Adipocyte (in vitro differentiated cells): ENCODE data around the gene ECSCR.

Source experiments
- DNase-seq: peaks from one replicate; pipeline ENCODE4 v3.0.0-alpha.2; 2015; ENCODE audit warnings: low read depth
- H3K27me3 ChIP-seq: replicated peaks from 2 replicates; pipeline ENCODE4 v1.7.0; 2013; ENCODE audit warnings: mild to moderate bottlenecking, low read length, moderate library complexity; ENCODE audit not compliant: control insufficient read depth, insufficient read depth
- H3K36me3 ChIP-seq: 2 replicates; pipeline ENCODE4 v1.7.0; 2013; ENCODE audit warnings: low read length, mild to moderate bottlenecking, moderate library complexity; ENCODE audit not compliant: control insufficient read depth, insufficient read depth, severe bottlenecking
- H3K4me1 ChIP-seq: 2 replicates; pipeline ENCODE4 v1.7.0; 2013; ENCODE audit warnings: mild to moderate bottlenecking, low read length, moderate library complexity; ENCODE audit not compliant: control insufficient read depth, insufficient read depth
- H3K4me3 ChIP-seq: 2 replicates; pipeline ENCODE4 v1.7.0; 2013; ENCODE audit warnings: mild to moderate bottlenecking, low read length, moderate library complexity
- H3K9ac ChIP-seq: 2 replicates; pipeline ENCODE4 v1.7.0; 2013; ENCODE audit warnings: mild to moderate bottlenecking, low read length, moderate library complexity
- H3K9me3 ChIP-seq: 2 replicates; pipeline ENCODE4 v1.7.0; 2013; ENCODE audit warnings: mild to moderate bottlenecking, low read length, moderate library complexity; ENCODE audit not compliant: control insufficient read depth

The ECSCR gene

GRCh38 chr5:139404484-139404840, 58.1 kb downstream of the ECSCR start:
- DNase-seq = no peak
- peak overlapping the region; percentile 80 for H3K4me3 ChIP-seq
- H3K27me3 ChIP-seq = no peaks in the 10 kb centered on the region
- H3K36me3 ChIP-seq = no peaks in the 10 kb centered on the region
- no peaks in the 10 kb centered on the region for H3K9me3 ChIP-seq
- H3K4me1 ChIP-seq = peaks cover 7% of the 10 kb centered on the region
- H3K9ac ChIP-seq = peak overlapping the region; percentile 81

- Histone ChIP-seq H3K4me1 (peaks cover 7% of the 10 kb centered on the region), H3K9me3 (no peaks in the 10 kb centered on the region), H3K9ac (peak within 1 kb of the TSS; percentile 81), H3K4me3 (peak within 1 kb of the TSS; percentile 80), H3K27me3 (no peaks in the 10 kb centered on the region), H3K36me3 (no peaks in the 10 kb centered on the region)
- DNase-seq = peak; percentile 99
Measured at GRCh38 chr5:139403787-139404483, 58.6 kb downstream of the ECSCR start, which contains the start of gene SPATA24. Gene SPATA24 (minus strand): TSS chr5:139404089. CDS start chr5:139404060, 29 bp downstream.

GRCh38 chr5:139403418-139403786, 59.1 kb downstream of the ECSCR start:
- H3K4me3 ChIP-seq = peak overlapping the region; percentile 80
- peaks cover 7% of the 10 kb centered on the region for H3K4me1 ChIP-seq
- peak overlapping the region; percentile 81 for H3K9ac ChIP-seq
- DNase-seq = no peak
- no peaks in the 10 kb centered on the region for H3K27me3 ChIP-seq
- no peaks in the 10 kb centered on the region for H3K9me3 ChIP-seq
- H3K36me3 ChIP-seq = no peaks in the 10 kb centered on the region

- Histone ChIP-seq H3K4me1 (peaks cover 7% of the 10 kb centered on the region), H3K4me3 (no peak overlapping the region), H3K36me3 (no peaks in the 10 kb centered on the region), H3K9me3 (no peaks in the 10 kb centered on the region), H3K27me3 (no peaks in the 10 kb centered on the region), H3K9ac (no peak overlapping the region)
- no peak for DNase-seq
Measured at GRCh38 chr5:139402561-139403158, 59.9 kb downstream of the ECSCR start.

GRCh38 chr5:139401546-139401945, 61.0 kb downstream of the ECSCR start:
- Histone ChIP-seq H3K36me3 (no peaks in the 10 kb centered on the region), H3K9me3 (no peaks in the 10 kb centered on the region), H3K4me3 (no peak overlapping the region), H3K27me3 (no peaks in the 10 kb centered on the region), H3K4me1 (peaks cover 7% of the 10 kb centered on the region), H3K9ac (no peak overlapping the region)
- no peak for DNase-seq

- Histone ChIP-seq H3K9me3 (no peaks in the 10 kb centered on the region), H3K36me3 (no peaks in the 10 kb centered on the region), H3K4me1 (peaks cover 7% of the 10 kb centered on the region), H3K27me3 (no peaks in the 10 kb centered on the region), H3K9ac (no peak overlapping the region), H3K4me3 (no peak overlapping the region)
- no peak for DNase-seq
Measured at GRCh38 chr5:139399501-139400121, 62.9 kb downstream of the ECSCR start.
